ENCODE data around the gene FMNL2.
"Not testable (repeated sequence)": the region's sequence is repeated elsewhere in the genome, so short reads cannot be mapped to it uniquely, and the experiment has no call there.

The FMNL2 gene

GRCh38 chr2:152472481-152472887 is 137.5 kb downstream of the FMNL2 start:
- DNase-seq (ENCODE audit: low spot score), result no peak

- no peak for DNase-seq (ENCODE audit: low spot score)
These were observed 138.3 kb downstream of the FMNL2 start for GRCh38 chr2:152473151-152473857.

- DNase-seq (ENCODE audit: low spot score), result not testable (repeated sequence)
These were observed 139.5 kb downstream of the FMNL2 start for GRCh38 chr2:152474523-152474922.

GRCh38 chr2:152475982-152476381 is 141.0 kb downstream of the FMNL2 start:
- DNase-seq (ENCODE audit: low spot score), result no peak

- no peak for DNase-seq (ENCODE audit: low spot score)
These were observed 142.5 kb downstream of the FMNL2 start for GRCh38 chr2:152477347-152478092.

- DNase-seq (ENCODE audit: low spot score), result no peak
These were observed 144.3 kb downstream of the FMNL2 start for GRCh38 chr2:152479282-152479681.

GRCh38 chr2:152480821-152481399 is 145.9 kb downstream of the FMNL2 start:
- no peak for DNase-seq (ENCODE audit: low spot score)

- no peak for DNase-seq (ENCODE audit: low spot score)
These were observed 147.1 kb downstream of the FMNL2 start for GRCh38 chr2:152481881-152482583.

GRCh38 chr2:152483276-152484063 is 148.5 kb downstream of the FMNL2 start:
- DNase-seq (ENCODE audit: low spot score), result no peak

- no peak for DNase-seq (ENCODE audit: low spot score)
These were observed 151.2 kb downstream of the FMNL2 start for GRCh38 chr2:152485954-152486736.

GRCh38 chr2:152486737-152487400 is 151.9 kb downstream of the FMNL2 start:
- no peak for DNase-seq (ENCODE audit: low spot score)

GRCh38 chr2:152488075-152488474 is 153.1 kb downstream of the FMNL2 start:
- no peak for DNase-seq (ENCODE audit: low spot score)

GRCh38 chr2:152489364-152489763 is 154.4 kb downstream of the FMNL2 start:
- DNase-seq (ENCODE audit: low spot score), result no peak

- no peak for DNase-seq (ENCODE audit: low spot score)
These were observed 155.9 kb downstream of the FMNL2 start for GRCh38 chr2:152490686-152491455.

GRCh38 chr2:152492131-152492530 is 157.2 kb downstream of the FMNL2 start:
- DNase-seq (ENCODE audit: low spot score), result no peak

GRCh38 chr2:152492911-152493310 is 157.9 kb downstream of the FMNL2 start:
- no peak for DNase-seq (ENCODE audit: low spot score)

- no peak for DNase-seq (ENCODE audit: low spot score)
These were observed 158.4 kb downstream of the FMNL2 start for GRCh38 chr2:152493417-152493816.

GRCh38 chr2:152493945-152494528 is 159.1 kb downstream of the FMNL2 start:
- DNase-seq (ENCODE audit: low spot score), result no peak

GRCh38 chr2:152496371-152496770 is 161.4 kb downstream of the FMNL2 start:
- no peak for DNase-seq (ENCODE audit: low spot score)
